Activated CD8-positive, alpha-beta memory T cell treated with anti-CD3 and anti-CD28 coated beads, Interleukin-2, amount 10 ng/mL, durations not matched to agents 7 days and 5 days (primary cell): ENCODE measurements around the gene ITPRID1. TPM values are rescaled to one million over a fixed set of nuclear protein-coding genes. Genes with fewer than 3 reads are reported as not detected.

Experiments
- ATAC-seq: fragments of 150-1000 bp; cut with Tn5 transposase; one replicate; pipeline ENCODE4 v1.10.0; 2021; ENCODE audit warnings: moderate library complexity
- CTCF ChIA-PET: fragments of 350-600 bp; sonication (Branson Sonifier 250); formaldehyde crosslinking; loops from one replicate; lab custom pipeline; 2021; ENCODE audit warnings: antibody characterized with exemption; lab: Charles Lee
- DNase-seq: peaks from one replicate; pipeline ENCODE4 v3.0.0-alpha.2; 2020
- H3K27ac Mint-ChIP-seq: one replicate; pipeline ENCODE4 v1.8.0; 2021; ENCODE audit warnings: mild to moderate bottlenecking, mixed read lengths
- H3K27me3 Mint-ChIP-seq: one replicate; pipeline ENCODE4 v1.8.0; 2021; ENCODE audit warnings: mixed read lengths
- H3K36me3 Mint-ChIP-seq: one replicate; pipeline ENCODE4 v1.8.0; 2021; ENCODE audit warnings: mild to moderate bottlenecking, mixed read lengths
- H3K4me1 Mint-ChIP-seq: one replicate; pipeline ENCODE4 v1.8.0; 2021; ENCODE audit warnings: mixed read lengths
- H3K4me3 Mint-ChIP-seq: one replicate; pipeline ENCODE4 v1.8.0; 2021; ENCODE audit warnings: mild to moderate bottlenecking, moderate library complexity, mixed read lengths
- H3K9me3 Mint-ChIP-seq: one replicate; pipeline ENCODE4 v1.8.0; 2022; ENCODE audit warnings: low read depth, mixed read lengths
- total RNA-seq, 2 experiments: library from RNA; stranded (reverse); gene quantifications; one replicate each; pipeline ENCODE4 v1.2.3, GENCODE V29; 2021

ITPRID1 gene
- total RNA-seq, 2 experiments from 2014 or later: not detected

- H3K9me3 Mint-ChIP-seq: no peaks in the 10 kb centered on the region
These were observed 21.8 kb upstream of the ITPRID1 start for GRCh38 chr7:31492086-31492485.

GRCh38 chr7:31493714-31494181 is 20.1 kb upstream of the ITPRID1 start:
- CTCF ChIA-PET: interaction anchor here (1.9 kb wide), 1 partner anchor 359 kb away, joined by 4 read pairs; no protein-coding TSS in a partner anchor
- Mint-ChIP-seq H3K4me3 (no peak overlapping the region), H3K27ac (no peak overlapping the region), H3K4me1 (no peaks in the 10 kb centered on the region), H3K9me3 (no peaks in the 10 kb centered on the region), H3K27me3 (no peaks in the 10 kb centered on the region), H3K36me3 (no peaks in the 10 kb centered on the region)
- no peak for DNase-seq
- no peak for ATAC-seq

More at GRCh38 chr7:31492086-31492485, 21.8 kb upstream of the ITPRID1 start:
- no peak for ATAC-seq
- H3K27me3 Mint-ChIP-seq: no peaks in the 10 kb centered on the region
- no peak for DNase-seq
- CTCF ChIA-PET: interaction anchor here (1.9 kb wide), 1 partner anchor 357 kb away, joined by 4 read pairs; no protein-coding TSS in a partner anchor
- H3K4me1 Mint-ChIP-seq: no peaks in the 10 kb centered on the region
- H3K4me3 Mint-ChIP-seq: no peak overlapping the region
- H3K36me3 Mint-ChIP-seq: no peaks in the 10 kb centered on the region
- no peak overlapping the region for H3K27ac Mint-ChIP-seq

GRCh38 chr7:31494421-31494820 is 19.5 kb upstream of the ITPRID1 start:
- no peaks in the 10 kb centered on the region for H3K36me3 Mint-ChIP-seq
- no peaks in the 10 kb centered on the region for H3K4me1 Mint-ChIP-seq

GRCh38 chr7:31495653-31496052 is 18.2 kb upstream of the ITPRID1 start:
- ATAC-seq (no peak), DNase-seq (no peak)
- no peaks in the 10 kb centered on the region for H3K9me3 Mint-ChIP-seq
- H3K36me3 Mint-ChIP-seq: no peaks in the 10 kb centered on the region
- H3K4me3 Mint-ChIP-seq: no peak overlapping the region
- CTCF ChIA-PET: no interaction called here
- H3K27ac Mint-ChIP-seq: no peak overlapping the region
- H3K27me3 Mint-ChIP-seq: no peaks in the 10 kb centered on the region
- no peaks in the 10 kb centered on the region for H3K4me1 Mint-ChIP-seq

More at GRCh38 chr7:31494421-31494820, 19.5 kb upstream of the ITPRID1 start:
- Mint-ChIP-seq H3K4me3 (no peak overlapping the region), H3K9me3 (no peaks in the 10 kb centered on the region), H3K27me3 (no peaks in the 10 kb centered on the region), H3K27ac (no peak overlapping the region)
- CTCF ChIA-PET: no interaction called here
- no peak for DNase-seq
- ATAC-seq: no peak

GRCh38 chr7:31497516-31497915 is 16.4 kb upstream of the ITPRID1 start:
- CTCF ChIA-PET: no interaction called here
- H3K4me1 Mint-ChIP-seq: no peaks in the 10 kb centered on the region
- H3K4me3 Mint-ChIP-seq: no peak overlapping the region
- ATAC-seq: no peak
- H3K36me3 Mint-ChIP-seq: no peaks in the 10 kb centered on the region
- no peak overlapping the region for H3K27ac Mint-ChIP-seq
- no peaks in the 10 kb centered on the region for H3K27me3 Mint-ChIP-seq
- DNase-seq: no peak
- no peaks in the 10 kb centered on the region for H3K9me3 Mint-ChIP-seq

GRCh38 chr7:31500656-31501055 is 13.2 kb upstream of the ITPRID1 start:
- DNase-seq (no peak), ATAC-seq (no peak)
- Mint-ChIP-seq H3K9me3 (no peaks in the 10 kb centered on the region), H3K4me1 (no peaks in the 10 kb centered on the region), H3K36me3 (no peaks in the 10 kb centered on the region), H3K4me3 (no peak overlapping the region), H3K27ac (no peak overlapping the region), H3K27me3 (no peaks in the 10 kb centered on the region)
- CTCF ChIA-PET: no interaction called here

GRCh38 chr7:31508823-31509222 is 5.1 kb upstream of the ITPRID1 start:
- Mint-ChIP-seq H3K36me3 (no peaks in the 10 kb centered on the region), H3K4me1 (no peaks in the 10 kb centered on the region), H3K27ac (no peak overlapping the region), H3K27me3 (no peaks in the 10 kb centered on the region), H3K4me3 (no peak overlapping the region), H3K9me3 (peaks cover 9% of the 10 kb centered on the region)
- CTCF ChIA-PET: no interaction called here
- DNase-seq (no peak), ATAC-seq (no peak)

GRCh38 chr7:31512166-31512565 is 1.7 kb upstream of the ITPRID1 start:
- no peaks in the 10 kb centered on the region for H3K36me3 Mint-ChIP-seq
- no peaks in the 10 kb centered on the region for H3K4me1 Mint-ChIP-seq
- CTCF ChIA-PET: no interaction called here
- peaks cover 9% of the 10 kb centered on the region for H3K9me3 Mint-ChIP-seq
- no peaks in the 10 kb centered on the region for H3K27me3 Mint-ChIP-seq
- DNase-seq (no peak), ATAC-seq (no peak)
- no peak overlapping the region for H3K4me3 Mint-ChIP-seq
- no peak overlapping the region for H3K27ac Mint-ChIP-seq

GRCh38 chr7:31516680-31517502 is 3.0 kb downstream of the ITPRID1 start:
- H3K27me3 Mint-ChIP-seq: no peaks in the 10 kb centered on the region
- H3K9me3 Mint-ChIP-seq: peaks cover 2% of the 10 kb centered on the region
- no peak for DNase-seq
- CTCF ChIA-PET: no interaction called here
- no peaks in the 10 kb centered on the region for H3K36me3 Mint-ChIP-seq
- H3K4me3 Mint-ChIP-seq: no peak overlapping the region
- H3K27ac Mint-ChIP-seq: no peak overlapping the region
- H3K4me1 Mint-ChIP-seq: no peaks in the 10 kb centered on the region
- ATAC-seq: no peak

- H3K9me3 Mint-ChIP-seq: peaks cover 2% of the 10 kb centered on the region
- H3K36me3 Mint-ChIP-seq: no peaks in the 10 kb centered on the region
- CTCF ChIA-PET: no interaction called here
These were observed 3.6 kb downstream of the ITPRID1 start for GRCh38 chr7:31517513-31517912.

GRCh38 chr7:31518766-31519165 is 4.9 kb downstream of the ITPRID1 start:
- Mint-ChIP-seq H3K4me3 (no peak overlapping the region), H3K27ac (no peak overlapping the region), H3K27me3 (no peaks in the 10 kb centered on the region), H3K36me3 (no peaks in the 10 kb centered on the region), H3K4me1 (no peaks in the 10 kb centered on the region), H3K9me3 (no peaks in the 10 kb centered on the region)
- CTCF ChIA-PET: no interaction called here
- ATAC-seq (no peak), DNase-seq (no peak)

More at GRCh38 chr7:31517513-31517912, 3.6 kb downstream of the ITPRID1 start:
- ATAC-seq (no peak), DNase-seq (no peak)
- no peak overlapping the region for H3K4me3 Mint-ChIP-seq
- no peaks in the 10 kb centered on the region for H3K27me3 Mint-ChIP-seq
- no peak overlapping the region for H3K27ac Mint-ChIP-seq
- no peaks in the 10 kb centered on the region for H3K4me1 Mint-ChIP-seq

GRCh38 chr7:31521336-31522010 is 7.6 kb downstream of the ITPRID1 start:
- ATAC-seq: no peak
- H3K4me1 Mint-ChIP-seq: no peaks in the 10 kb centered on the region
- no peak overlapping the region for H3K4me3 Mint-ChIP-seq
- CTCF ChIA-PET: no interaction called here
- H3K9me3 Mint-ChIP-seq: peaks cover 3% of the 10 kb centered on the region
- no peaks in the 10 kb centered on the region for H3K27me3 Mint-ChIP-seq
- DNase-seq: no peak
- H3K27ac Mint-ChIP-seq: no peak overlapping the region
- no peaks in the 10 kb centered on the region for H3K36me3 Mint-ChIP-seq

GRCh38 chr7:31526864-31527263 is 13.0 kb downstream of the ITPRID1 start:
- Mint-ChIP-seq H3K4me1 (no peaks in the 10 kb centered on the region), H3K27ac (no peak overlapping the region), H3K27me3 (no peaks in the 10 kb centered on the region), H3K36me3 (no peaks in the 10 kb centered on the region), H3K4me3 (no peak overlapping the region), H3K9me3 (peaks cover 3% of the 10 kb centered on the region)
- CTCF ChIA-PET: no interaction called here
- DNase-seq (no peak), ATAC-seq (no peak)

- no peaks in the 10 kb centered on the region for H3K4me1 Mint-ChIP-seq
- no peak for ATAC-seq
- DNase-seq: no peak
- no peaks in the 10 kb centered on the region for H3K36me3 Mint-ChIP-seq
- no peak overlapping the region for H3K4me3 Mint-ChIP-seq
- no peaks in the 10 kb centered on the region for H3K27me3 Mint-ChIP-seq
- no peak overlapping the region for H3K27ac Mint-ChIP-seq
- H3K9me3 Mint-ChIP-seq: peaks cover 3% of the 10 kb centered on the region
- CTCF ChIA-PET: no interaction called here
These were observed 15.2 kb downstream of the ITPRID1 start for GRCh38 chr7:31529103-31529502.
